ENCODE data around the gene CLIP2.

- TF ChIP-seq CTCF (IDR thresholded peaks at IDR 0.05) (no peak), POLR2AphosphoS5 (IDR thresholded peaks at IDR 0.05) (no peak), POLR2A (IDR thresholded peaks at IDR 0.05) (no peak), EP300 (IDR thresholded peaks at IDR 0.05) (no peak)
Measured at GRCh38 chr7:74324531-74325209, 35.5 kb downstream of the CLIP2 start.

Measured in sigmoid colon (tissue), 4 donors.